Karpas-422 (cell line): ENCODE data around the gene LETM1. TPM values are rescaled to one million over a fixed set of nuclear protein-coding genes. Genes with fewer than 3 reads are reported as not detected.

Source experiments
- DNase-seq: peaks from one replicate; pipeline ENCODE4 v3.0.0-alpha.2; 2015
- H2AFZ ChIP-seq: fragments of 200-600 bp; sonication (generic); 2 replicates; pipeline ENCODE4 v1.6.1; 2014; ENCODE audit warnings: antibody characterized with exemption, low read length, mixed read lengths
- H3K27ac ChIP-seq: fragments of 200-600 bp; sonication (generic); 2 replicates; pipeline ENCODE4 v1.5.1; 2014; ENCODE audit warnings: mild to moderate bottlenecking, low read length, moderate library complexity
- H3K27me3 ChIP-seq: fragments of 200-600 bp; sonication (generic); 2 replicates; pipeline ENCODE4 v1.6.1; 2014; ENCODE audit warnings: low read length, mixed read lengths
- H3K36me3 ChIP-seq: fragments of 200-600 bp; sonication (generic); 2 replicates; pipeline ENCODE4 v1.6.1; 2014; ENCODE audit warnings: low read length, mixed read lengths; ENCODE audit not compliant: insufficient read depth
- H3K4me1 ChIP-seq: fragments of 200-600 bp; sonication (generic); 2 replicates; pipeline ENCODE4 v1.6.1; 2014; ENCODE audit warnings: mild to moderate bottlenecking, low read length, mixed read lengths
- H3K4me2 ChIP-seq: fragments of 200-600 bp; sonication (generic); 2 replicates; pipeline ENCODE4 v1.6.1; 2014; ENCODE audit warnings: low read length, low read depth, mild to moderate bottlenecking; ENCODE audit not compliant: poor library complexity, severe bottlenecking
- H3K4me3 ChIP-seq: fragments of 200-600 bp; sonication (generic); 2 replicates; pipeline ENCODE4 v1.5.1; 2014; ENCODE audit warnings: mild to moderate bottlenecking, antibody characterized with exemption, low read length, mixed read lengths
- H3K79me2 ChIP-seq: fragments of 200-600 bp; sonication (generic); 2 replicates; pipeline ENCODE4 v1.6.1; 2014; ENCODE audit warnings: mild to moderate bottlenecking, low read length, mixed read lengths
- H3K9ac ChIP-seq: fragments of 200-600 bp; sonication (generic); 2 replicates; pipeline ENCODE4 v1.6.0; 2014; ENCODE audit warnings: low read length
- H3K9me2 ChIP-seq: fragments of 200-600 bp; sonication (generic), shearing (Covaris generic); replicated peaks from 2 replicates; pipeline ENCODE4 v1.6.0; 2014; ENCODE audit warnings: mild to moderate bottlenecking, low read length, moderate library complexity; ENCODE audit not compliant: insufficient read depth
- H3K9me3 ChIP-seq: fragments of 300-700, 200-600 bp; sonication (generic); 2 replicates; pipeline ENCODE4 v1.6.1; 2014; ENCODE audit warnings: low read length, mixed read lengths
- H4K20me1 ChIP-seq: fragments of 200-600 bp; sonication (generic); 2 replicates; pipeline ENCODE4 v1.6.1; 2014; ENCODE audit warnings: mild to moderate bottlenecking, antibody characterized with exemption, low read length, low read depth; ENCODE audit not compliant: insufficient read depth
- total RNA-seq: library from RNA; depleted of rRNA; stranded (reverse); fragments of >200 nt; shearing (Covaris generic); gene quantifications from 2 replicates; pipeline ENCODE4 v1.2.3, GENCODE V29; 2014; ENCODE audit warnings: low replicate concordance; rRNA removed

LETM1 gene
- 25.2 and 75.1 TPM in 2 replicates for total RNA-seq

DNA sequence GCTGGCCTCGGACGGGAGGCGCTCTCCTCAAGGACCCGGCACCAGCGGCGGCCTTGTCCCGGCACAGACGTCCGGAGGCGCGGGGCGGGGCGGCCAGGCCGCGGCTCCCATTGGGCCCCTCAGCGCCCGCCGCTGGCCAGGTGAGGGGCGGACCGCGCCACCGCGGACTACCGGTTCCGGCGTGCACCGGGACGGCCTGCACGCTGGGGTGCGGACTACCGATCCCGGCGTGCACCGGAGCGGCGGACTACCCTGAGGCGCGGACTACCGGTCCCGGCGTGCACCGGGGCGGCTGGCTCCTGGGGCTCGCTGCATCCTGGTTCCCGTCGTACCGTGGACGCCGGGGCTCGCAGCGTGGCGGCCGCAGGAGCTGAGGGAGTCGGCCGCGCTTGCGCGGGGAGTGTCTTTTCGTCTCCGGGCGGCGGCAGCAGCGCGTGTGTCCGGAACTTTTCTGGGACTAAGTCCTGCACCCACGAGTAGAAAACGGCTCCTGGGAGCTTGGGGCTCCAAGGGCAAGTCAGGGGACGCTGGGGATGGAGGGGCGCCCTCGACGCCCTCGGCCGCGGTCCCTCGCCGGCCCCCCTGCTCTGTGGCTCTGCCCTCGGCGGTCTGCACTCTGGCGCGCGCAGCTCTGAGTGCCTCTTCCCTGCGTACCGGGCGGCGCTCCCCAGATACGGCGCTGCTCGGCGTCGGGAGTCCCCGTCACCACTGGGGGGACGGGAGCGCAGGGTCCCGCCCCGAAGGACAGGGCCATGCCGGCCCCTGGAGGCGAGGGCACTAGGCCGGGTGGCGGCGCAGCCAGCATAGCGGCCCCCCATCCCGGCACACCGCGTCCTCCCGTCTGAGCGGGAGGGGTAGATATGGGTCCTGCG lies at the start of gene LETM1:
LETM1 (minus strand) TSS at position 86 of the 872 bp plus-strand sequence. CDS start 206 bp downstream, outside the sequence.
- H4K20me1 ChIP-seq: peaks cover 31% of the 10 kb centered on the region
- H3K27me3 ChIP-seq: no peaks in the 10 kb centered on the region
- DNase-seq: peak; percentile 95
- H3K27ac ChIP-seq: peak within 1 kb of the TSS; percentile 50; the same call in 1 of the 2 replicates
- peaks cover 8% of the 10 kb centered on the region; the same call in 1 of the 2 replicates for H3K36me3 ChIP-seq
- no peaks in the 10 kb centered on the region for H3K9me3 ChIP-seq
- peak within 1 kb of the TSS; percentile 91 for H3K9ac ChIP-seq
- H3K4me3 ChIP-seq: peak within 1 kb of the TSS; percentile 91
- H3K9me2 ChIP-seq: no peaks in the 10 kb centered on the region
- H2AFZ ChIP-seq: peak within 1 kb of the TSS; percentile 89
- H3K79me2 ChIP-seq: peaks cover 55% of the 10 kb centered on the region
- H3K4me2 ChIP-seq: peak within 1 kb of the TSS; percentile 90
- H3K4me1 ChIP-seq: peaks cover 40% of the 10 kb centered on the region

- Histone ChIP-seq H3K9ac (no peak overlapping the region), H2AFZ (no peak overlapping the region), H3K4me2 (no peak overlapping the region), H3K27ac (no peak overlapping the region), H3K9me2 (no peaks in the 10 kb centered on the region), H3K79me2 (peaks cover 98% of the 10 kb centered on the region), H4K20me1 (peaks cover 36% of the 10 kb centered on the region), H3K36me3 (peaks cover 34% of the 10 kb centered on the region; the same call in 1 of the 2 replicates), H3K4me1 (peaks cover 20% of the 10 kb centered on the region), H3K4me3 (no peak overlapping the region), H3K27me3 (no peaks in the 10 kb centered on the region), H3K9me3 (no peaks in the 10 kb centered on the region)
- no peak for DNase-seq
Measured at GRCh38 chr4:1904042-1904441, 48.1 kb upstream of the LETM1 start.

- H3K27ac ChIP-seq: no peak overlapping the region
- H3K9ac ChIP-seq: no peak overlapping the region
- H2AFZ ChIP-seq: no peak overlapping the region
- no peak overlapping the region for H3K4me2 ChIP-seq
- H3K4me3 ChIP-seq: no peak overlapping the region
- peaks cover 34% of the 10 kb centered on the region; the same call in 1 of the 2 replicates for H3K36me3 ChIP-seq
- DNase-seq: no peak
- H4K20me1 ChIP-seq: peaks cover 31% of the 10 kb centered on the region
- H3K9me2 ChIP-seq: no peaks in the 10 kb centered on the region
- H3K79me2 ChIP-seq: peaks cover 96% of the 10 kb centered on the region
- no peaks in the 10 kb centered on the region for H3K9me3 ChIP-seq
- H3K4me1 ChIP-seq: peaks cover 22% of the 10 kb centered on the region
- H3K27me3 ChIP-seq: no peaks in the 10 kb centered on the region
Measured at GRCh38 chr4:1903035-1903434, 47.1 kb upstream of the LETM1 start.

DNA sequence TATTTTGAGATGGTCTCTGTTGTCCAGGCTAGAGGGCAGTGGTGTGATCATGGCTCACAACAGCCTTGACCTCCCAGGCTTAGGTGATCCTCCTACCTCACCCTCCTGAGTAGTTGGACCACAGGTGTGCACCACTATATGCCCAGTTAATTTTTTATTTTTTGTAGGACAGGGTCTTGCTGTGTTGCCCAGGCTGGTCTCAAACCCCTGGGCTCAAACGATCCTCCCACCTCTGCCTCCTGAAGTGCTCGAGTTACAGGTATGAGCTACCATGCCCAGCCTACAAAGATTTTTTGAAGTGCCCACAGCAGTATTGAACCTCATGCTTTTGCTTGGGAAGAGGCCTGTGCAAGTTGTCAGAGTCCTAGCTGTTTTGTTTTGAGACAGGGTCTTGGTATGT lies 46.3 kb upstream of the LETM1 start:
- no peak overlapping the region for H3K27ac ChIP-seq
- H3K36me3 ChIP-seq: peaks cover 34% of the 10 kb centered on the region; the same call in 1 of the 2 replicates

DNA sequence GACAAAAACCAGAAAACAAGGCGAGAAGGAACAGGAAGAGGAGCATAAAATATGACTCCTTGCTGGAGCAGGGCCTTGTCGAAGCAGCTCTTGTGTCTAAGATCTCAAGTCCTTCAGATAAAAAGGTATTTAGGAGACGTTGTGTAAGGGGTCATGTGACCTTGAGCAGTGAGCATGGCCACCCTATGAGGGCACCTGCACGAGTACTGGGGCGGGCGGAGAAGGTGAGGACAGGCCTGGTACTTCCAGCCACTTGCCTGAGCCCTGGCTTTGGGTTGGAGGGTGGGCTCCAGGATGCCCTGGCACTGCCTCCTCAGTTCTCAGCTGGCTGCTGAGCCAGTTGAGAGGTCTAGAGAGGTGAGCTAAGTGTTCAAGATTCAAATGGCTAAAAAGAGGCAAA lies 45.2 kb upstream of the LETM1 start:
- no peak overlapping the region for H3K4me2 ChIP-seq
- H3K36me3 ChIP-seq: peaks cover 34% of the 10 kb centered on the region; the same call in 1 of the 2 replicates
- peaks cover 16% of the 10 kb centered on the region for H3K4me1 ChIP-seq
- no peak overlapping the region for H3K27ac ChIP-seq
- H3K9ac ChIP-seq: no peak overlapping the region
- peaks cover 94% of the 10 kb centered on the region for H3K79me2 ChIP-seq
- H3K27me3 ChIP-seq: no peaks in the 10 kb centered on the region
- no peak overlapping the region for H3K4me3 ChIP-seq
- H3K9me3 ChIP-seq: no peaks in the 10 kb centered on the region
- no peak for DNase-seq
- peaks cover 26% of the 10 kb centered on the region for H4K20me1 ChIP-seq
- H2AFZ ChIP-seq: no peak overlapping the region
- H3K9me2 ChIP-seq: no peaks in the 10 kb centered on the region

More for the DNA sequence above, 46.3 kb upstream of the LETM1 start:
- no peaks in the 10 kb centered on the region for H3K9me3 ChIP-seq
- no peak overlapping the region for H2AFZ ChIP-seq
- no peaks in the 10 kb centered on the region for H3K27me3 ChIP-seq
- no peak for DNase-seq
- peaks cover 21% of the 10 kb centered on the region for H3K4me1 ChIP-seq
- H3K4me3 ChIP-seq: no peak overlapping the region
- H4K20me1 ChIP-seq: peaks cover 29% of the 10 kb centered on the region
- peaks cover 94% of the 10 kb centered on the region for H3K79me2 ChIP-seq
- no peak overlapping the region for H3K9ac ChIP-seq
- H3K4me2 ChIP-seq: no peak overlapping the region
- no peaks in the 10 kb centered on the region for H3K9me2 ChIP-seq

DNA sequence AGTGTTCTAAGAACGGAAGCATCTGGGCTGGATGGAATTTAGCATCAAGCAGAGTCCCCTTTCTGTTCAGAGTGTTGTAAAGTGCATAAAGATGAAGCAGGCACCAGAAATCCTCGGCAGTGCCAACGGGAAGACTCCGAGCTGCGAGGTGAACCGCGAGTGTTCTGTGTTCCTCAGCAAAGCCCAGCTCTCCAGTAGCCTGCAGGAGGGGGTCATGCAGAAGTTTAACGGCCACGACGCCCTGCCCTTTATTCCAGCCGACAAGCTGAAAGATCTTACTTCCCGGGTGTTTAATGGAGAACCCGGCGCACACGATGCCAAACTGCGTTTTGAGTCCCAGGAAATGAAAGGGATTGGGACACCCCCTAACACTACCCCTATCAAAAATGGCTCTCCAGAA lies 44.7 kb upstream of the LETM1 start:
- Histone ChIP-seq H2AFZ (no peak overlapping the region), H3K27me3 (no peaks in the 10 kb centered on the region), H3K9ac (no peak overlapping the region), H3K9me3 (no peaks in the 10 kb centered on the region), H3K27ac (no peak overlapping the region), H3K79me2 (peaks cover 94% of the 10 kb centered on the region), H3K4me3 (no peak overlapping the region), H3K9me2 (no peaks in the 10 kb centered on the region), H4K20me1 (peaks cover 26% of the 10 kb centered on the region), H3K4me1 (peaks cover 16% of the 10 kb centered on the region), H3K4me2 (no peak overlapping the region), H3K36me3 (peaks cover 30% of the 10 kb centered on the region; the same call in 1 of the 2 replicates)
- no peak for DNase-seq

DNA sequence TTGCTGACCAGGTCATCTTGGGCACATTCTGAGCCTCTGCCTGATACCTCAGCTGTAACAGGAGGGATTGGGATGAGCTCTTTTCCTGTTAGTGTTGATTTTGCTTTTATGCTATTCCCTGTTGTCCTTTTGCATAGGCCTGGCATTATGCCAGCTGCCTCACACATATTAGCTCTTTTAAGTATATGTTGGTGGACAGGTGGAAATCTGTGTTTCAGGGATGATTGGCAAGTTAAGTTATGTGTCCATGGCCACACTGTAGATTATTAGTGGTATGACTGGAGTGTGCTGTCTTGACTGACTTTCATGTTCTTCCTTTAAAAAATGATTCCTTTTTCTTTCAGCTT lies 44.1 kb upstream of the LETM1 start:
- H3K9me3 ChIP-seq: no peaks in the 10 kb centered on the region

More for the DNA sequence above, 44.1 kb upstream of the LETM1 start:
- Histone ChIP-seq H3K4me2 (no peak overlapping the region), H3K9ac (no peak overlapping the region), H3K27ac (no peak overlapping the region), H3K36me3 (peaks cover 29% of the 10 kb centered on the region; the same call in 1 of the 2 replicates), H3K4me3 (no peak overlapping the region), H4K20me1 (peaks cover 26% of the 10 kb centered on the region), H3K79me2 (peaks cover 94% of the 10 kb centered on the region), H2AFZ (no peak overlapping the region), H3K9me2 (no peaks in the 10 kb centered on the region), H3K27me3 (no peaks in the 10 kb centered on the region), H3K4me1 (peaks cover 16% of the 10 kb centered on the region)
- DNase-seq: no peak
